HCT116 (cell line): Measurements from ENCODE around the gene TMPO. TPM values are rescaled to one million over a fixed set of nuclear protein-coding genes. Genes with fewer than 3 reads are reported as not detected.

Experiments
- ATAC-seq: fragments of 200-7000 bp; cut with Tn5 transposase; 2 replicates; pipeline ENCODE4 v1.9.1; 2020; ENCODE audit warnings: mild to moderate bottlenecking, moderate library complexity
- BruUV-seq: library from RNA; stranded (reverse); fragments of 400-500 nt; replicated peaks from 2 replicates; lab custom pipeline; 2021; lab: Mats Ljungman, UMichigan
- CTCF ChIA-PET: fragments of 300-600 bp; sonication (Branson Sonifier 250); formaldehyde crosslinking; loops from one replicate; lab custom pipeline; 2021; ENCODE audit warnings: antibody characterized with exemption; lab: Charles Lee
- POLR2A ChIA-PET: fragments of 300-600, 350-600 bp; sonication (Branson Sonifier 250); formaldehyde crosslinking; loops from one replicate; lab custom pipeline; 2021; ENCODE audit warnings: antibody characterized with exemption; lab: Charles Lee
- RAD21 ChIA-PET, 2 experiments: fragments of 300-600 bp; sonication (Branson Sonifier 250); formaldehyde crosslinking; loops; one replicate each; lab custom pipeline; 2023; ENCODE audit warnings: low total read pairs in 2 of 2; ENCODE audit not compliant: uncharacterized antibody in 2 of 2, unreplicated experiment in 2 of 2, low non-redundant PET in 1 of 2; lab: Charles Lee
- DNase-seq: peaks from one replicate; pipeline ENCODE4 v3.0.0-alpha.2; 2010; ENCODE audit warnings: low read depth, low spot score
- H2AFZ ChIP-seq: fragments of 200-600 bp; shearing (Covaris generic), sonication (generic); 2 replicates; pipeline ENCODE4 v1.6.1; 2017; ENCODE audit warnings: low read depth, mixed run types, mixed read lengths, antibody characterized with exemption, low read length; ENCODE audit not compliant: poor library complexity, severe bottlenecking
- H3K27ac ChIP-seq: 2 replicates; pipeline ENCODE4 v1.5.1; 2012; ENCODE audit warnings: low read depth, low read length
- H3K27me3 ChIP-seq: fragments of 200-600 bp; sonication (generic); 2 replicates; pipeline ENCODE4 v1.6.1; 2016; ENCODE audit warnings: mixed run types, low read length, mixed read lengths; ENCODE audit not compliant: insufficient read depth
- H3K36me3 ChIP-seq, 2 experiments: fragments of 200-500 bp in 1 of 2; fragments of 200-600 bp in 1 of 2; sonication (Bioruptor generic) in 1 of 2; sonication (generic) in 1 of 2; 2 replicates each; pipeline versions ENCODE4 v1.5.1 to v1.6.1; 2014 to 2016; ENCODE audit warnings: low read length in 2 of 2, inconsistent platforms in 1 of 2, mixed read lengths in 1 of 2, mixed run types in 1 of 2; ENCODE audit not compliant: insufficient read depth in 2 of 2, control insufficient read depth in 1 of 2
- H3K4me1 ChIP-seq, 2 experiments: fragments of 200-600 bp in 1 of 2; sonication (generic) in 1 of 2; 2 replicates each; pipeline versions ENCODE4 v1.5.1 to v1.6.1; 2012 to 2017; ENCODE audit warnings: low read length in 2 of 2, inconsistent platforms in 1 of 2, mild to moderate bottlenecking in 1 of 2, mixed read lengths in 1 of 2, mixed run types in 1 of 2, moderate library complexity in 1 of 2; ENCODE audit not compliant: insufficient read depth in 2 of 2, control insufficient read depth in 1 of 2
- H3K4me2 ChIP-seq: fragments of 200-600 bp; sonication (generic); 2 replicates; pipeline ENCODE4 v1.6.1; 2017; ENCODE audit warnings: mixed run types, low read length, mixed read lengths
- H3K4me3 ChIP-seq, 2 experiments: fragments of 200-600 bp in 1 of 2; sonication (generic) in 1 of 2; replicated peaks in 1 of 2; 2 replicates each; pipeline ENCODE4 v1.5.1; 2011 to 2016; ENCODE audit warnings: low read length in 2 of 2, control low read depth in 1 of 2, low read depth in 1 of 2, mild to moderate bottlenecking in 1 of 2, mixed read lengths in 1 of 2, mixed run types in 1 of 2
- H3K79me2 ChIP-seq: fragments of 200-600 bp; sonication (generic); 2 replicates; pipeline ENCODE4 v1.6.1; 2017; ENCODE audit warnings: mild to moderate bottlenecking, mixed run types, low read length, moderate library complexity, mixed read lengths; ENCODE audit not compliant: insufficient read depth
- H3K9ac ChIP-seq: fragments of 200-600 bp; sonication (generic); 2 replicates; pipeline ENCODE4 v1.6.1; 2016; ENCODE audit warnings: low read length, mixed read lengths
- H3K9me2 ChIP-seq: fragments of 200-600 bp; sonication (generic), shearing (Covaris generic); 2 replicates; pipeline ENCODE4 v1.6.1; 2017; ENCODE audit warnings: mixed run types, mild to moderate bottlenecking, moderate library complexity; ENCODE audit not compliant: insufficient read depth
- H3K9me3 ChIP-seq, 2 experiments: fragments of 200-500 bp in 1 of 2; fragments of 200-600 bp in 1 of 2; sonication (Bioruptor generic) in 1 of 2; sonication (generic) in 1 of 2; 2 replicates each; pipeline ENCODE4 v1.6.1; 2014 to 2017; ENCODE audit warnings: low read length in 2 of 2, mixed read lengths in 2 of 2, inconsistent platforms in 1 of 2, low read depth in 1 of 2, mild to moderate bottlenecking in 1 of 2, mixed run types in 1 of 2, moderate library complexity in 1 of 2; ENCODE audit not compliant: control insufficient read depth in 1 of 2, insufficient read depth in 1 of 2
- H4K20me1 ChIP-seq: fragments of 200-600 bp; sonication (generic), shearing (Covaris generic); 2 replicates; pipeline ENCODE4 v1.6.1; 2017; ENCODE audit warnings: mixed run types, mild to moderate bottlenecking, moderate library complexity; ENCODE audit not compliant: insufficient read depth
- CBX3 ChIP-seq: IDR thresholded peaks from 2 replicates; pipeline ENCODE4 v1.6.1; 2012; ENCODE audit warnings: low read depth
- ELF1 ChIP-seq: IDR thresholded peaks from 2 replicates; pipeline ENCODE4 v1.6.1; 2012; ENCODE audit warnings: low read depth, borderline replicate concordance
- EZH2 ChIP-seq: fragments of 200-600 bp; sonication (generic); IDR thresholded peaks from 2 replicates; pipeline ENCODE4 v1.6.1; 2017; ENCODE audit warnings: antibody characterized with exemption, mixed run types
- EZH2phosphoT487 ChIP-seq: fragments of 200-600 bp; IDR thresholded peaks from 2 replicates; pipeline ENCODE4 v1.6.1; 2018; ENCODE audit warnings: antibody characterized with exemption, borderline replicate concordance
- FOSL1 ChIP-seq: IDR thresholded peaks from 2 replicates; pipeline ENCODE4 v1.6.1; 2012; ENCODE audit warnings: low read depth
- JUND ChIP-seq: IDR thresholded peaks from 2 replicates; pipeline ENCODE4 v1.6.1; 2012
- POLR2A ChIP-seq: IDR thresholded peaks from 2 replicates; pipeline ENCODE4 v1.7.0; 2011; ENCODE audit warnings: borderline replicate concordance; ENCODE audit not compliant: insufficient read depth, insufficient read length; ENCODE audit errors: extremely low read depth
- RAD21 ChIP-seq: IDR thresholded peaks from 2 replicates; pipeline ENCODE4 v1.6.1; 2012; ENCODE audit warnings: low read depth, mild to moderate bottlenecking
- SP1 ChIP-seq: IDR thresholded peaks from 2 replicates; pipeline ENCODE4 v1.6.1; 2012; ENCODE audit warnings: low read depth
- SRF ChIP-seq: IDR thresholded peaks from 2 replicates; pipeline ENCODE4 v1.6.1; 2012; ENCODE audit warnings: low read depth
- ZFX ChIP-seq: fragments of 450-650 bp; IDR thresholded peaks from 2 replicates; pipeline ENCODE4 v1.6.1; 2017
- ZNF274 ChIP-seq: fragments of 200-500 bp; sonication (Bioruptor generic); IDR thresholded peaks from 2 replicates; pipeline ENCODE4 v1.6.1; 2014; ENCODE audit warnings: mild to moderate bottlenecking, low read depth, low read length, inconsistent platforms
- intact Hi-C: fragments of 100-400 bp; cut with micrococcal nuclease; formaldehyde crosslinking; loops from 2 replicates; pipeline ENCODE4 v1.10.0; 2022
- total RNA-seq: library from RNA; stranded (reverse); gene quantifications from one replicate; pipeline ENCODE4 v1.2.1, GENCODE V29; 2021; ENCODE audit not compliant: unreplicated experiment
- TF ChIP-seq, protein P1 (sequence below): IDR thresholded peaks from 2 replicates; pipeline ENCODE4 v1.6.1; 2012
- TF ChIP-seq, protein P2 (sequence below): IDR thresholded peaks from 2 replicates; pipeline ENCODE4 v1.6.1; 2012
- TF ChIP-seq, protein P3 (sequence below): IDR thresholded peaks from 2 replicates; pipeline ENCODE4 v1.6.1; 2011; ENCODE audit warnings: mild to moderate bottlenecking, low read length, moderate library complexity; ENCODE audit not compliant: insufficient replicate concordance; ENCODE audit errors: extremely low read depth
- TF ChIP-seq, protein P4 (sequence below): IDR thresholded peaks from 2 replicates; pipeline ENCODE4 v1.6.1; 2012; ENCODE audit warnings: low read depth

TMPO gene
- total RNA-seq, 1 experiment from 2014 or later: 207 TPM

DNA sequence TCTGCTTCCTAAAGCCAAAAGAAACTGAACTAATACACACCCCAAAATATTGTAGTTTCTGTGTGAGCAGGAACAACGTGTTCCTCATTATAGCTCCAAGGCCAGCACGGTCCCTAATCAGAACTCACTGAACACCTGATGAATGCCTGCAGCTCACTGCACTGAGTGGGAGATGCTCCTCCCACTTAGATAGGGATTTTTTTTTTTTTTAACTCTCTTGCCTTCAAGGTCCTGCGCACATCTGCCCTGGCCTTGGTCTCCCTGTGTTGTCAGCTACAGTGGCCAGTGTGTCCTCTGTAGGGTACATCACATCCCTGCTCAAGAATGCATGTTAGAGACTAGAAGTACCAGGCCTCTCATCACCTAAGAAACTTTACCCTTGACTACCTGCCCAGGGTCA, 44.3 kb upstream of the TMPO start:
- BruUV-seq: no TSS peak
- Histone ChIP-seq H3K27ac (no peak overlapping the region), H3K79me2 (no peaks in the 10 kb centered on the region), H3K36me3 (no peaks in the 10 kb centered on the region), H3K9ac (no peak overlapping the region), H3K4me3 (no peak overlapping the region), H3K9me3 (no peaks in the 10 kb centered on the region), H3K4me2 (no peak overlapping the region), H3K4me1 (peaks cover 9 to 13% of the 10 kb centered on the region in 2 experiments), H3K27me3 (no peaks in the 10 kb centered on the region), H4K20me1 (no peaks in the 10 kb centered on the region), H2AFZ (no peak overlapping the region), H3K9me2 (no peaks in the 10 kb centered on the region)
- DNase-seq (no peak), ATAC-seq (no peak)
- TF ChIP-seq EZH2 (no peak), ELF1 (no peak), FOSL1 (no peak), SP1 (no peak), ZNF274 (no peak), CBX3 (no peak), SRF (no peak)
- TF ChIP-seq, protein P1, sequence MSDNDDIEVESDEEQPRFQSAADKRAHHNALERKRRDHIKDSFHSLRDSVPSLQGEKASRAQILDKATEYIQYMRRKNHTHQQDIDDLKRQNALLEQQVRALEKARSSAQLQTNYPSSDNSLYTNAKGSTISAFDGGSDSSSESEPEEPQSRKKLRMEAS: no peak
- intact Hi-C loops: no loop called here
- RAD21 ChIA-PET: no interaction called here
- POLR2A ChIA-PET: no interaction called here
- CTCF ChIA-PET: no interaction called here

DNA sequence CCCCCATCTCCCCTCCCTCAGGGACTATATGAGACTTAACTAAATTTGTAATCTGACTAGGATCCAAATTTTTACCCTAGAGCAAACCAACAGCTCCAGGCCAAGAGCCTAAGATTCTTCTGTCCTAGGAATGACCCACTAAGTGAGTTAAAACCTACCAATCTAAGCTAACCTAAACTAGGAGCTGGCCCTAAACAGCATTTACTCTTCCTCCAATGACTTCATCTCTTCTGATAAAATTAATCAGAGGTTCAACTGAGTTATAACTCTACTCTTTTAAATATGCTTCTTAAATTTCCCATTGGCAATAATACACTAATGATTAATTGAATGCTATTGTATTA, 39.9 kb upstream of the TMPO start:
- H3K4me1 ChIP-seq: peaks cover 9 to 18% of the 10 kb centered on the region in 2 experiments
- H3K9me3 ChIP-seq: no peaks in the 10 kb centered on the region
- BruUV-seq: no TSS peak
- no peaks in the 10 kb centered on the region for H3K36me3 ChIP-seq
- ChIA-PET CTCF (no interaction called here), POLR2A (no interaction called here), RAD21 (no interaction called here)
- no peak overlapping the region for H3K27ac ChIP-seq
- H3K79me2 ChIP-seq: no peaks in the 10 kb centered on the region
- peak; percentile 57 for ATAC-seq
- peak overlapping the region; percentile 66 for H3K4me2 ChIP-seq
- no peaks in the 10 kb centered on the region for H3K27me3 ChIP-seq
- no peak overlapping the region for H3K4me3 ChIP-seq
- peak overlapping the region; percentile 99 for H2AFZ ChIP-seq
- peak overlapping the region; percentile 39; the same call in 1 of the 2 replicates for H3K9ac ChIP-seq
- DNase-seq: no peak
- no peaks in the 10 kb centered on the region for H4K20me1 ChIP-seq
- H3K9me2 ChIP-seq: no peaks in the 10 kb centered on the region
- intact Hi-C loops: no loop called here
- TF ChIP-seq JUND (no peak), SP1 (no peak), SRF (no peak), ZFX (no peak), ZNF274 (no peak), FOSL1 (no peak), RAD21 (no peak), EZH2phosphoT487 (no peak), POLR2A (no peak), ELF1 (no peak)
- TF ChIP-seq, protein P2, sequence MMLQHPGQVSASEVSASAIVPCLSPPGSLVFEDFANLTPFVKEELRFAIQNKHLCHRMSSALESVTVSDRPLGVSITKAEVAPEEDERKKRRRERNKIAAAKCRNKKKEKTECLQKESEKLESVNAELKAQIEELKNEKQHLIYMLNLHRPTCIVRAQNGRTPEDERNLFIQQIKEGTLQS: no peak
- TF ChIP-seq, protein P3, sequence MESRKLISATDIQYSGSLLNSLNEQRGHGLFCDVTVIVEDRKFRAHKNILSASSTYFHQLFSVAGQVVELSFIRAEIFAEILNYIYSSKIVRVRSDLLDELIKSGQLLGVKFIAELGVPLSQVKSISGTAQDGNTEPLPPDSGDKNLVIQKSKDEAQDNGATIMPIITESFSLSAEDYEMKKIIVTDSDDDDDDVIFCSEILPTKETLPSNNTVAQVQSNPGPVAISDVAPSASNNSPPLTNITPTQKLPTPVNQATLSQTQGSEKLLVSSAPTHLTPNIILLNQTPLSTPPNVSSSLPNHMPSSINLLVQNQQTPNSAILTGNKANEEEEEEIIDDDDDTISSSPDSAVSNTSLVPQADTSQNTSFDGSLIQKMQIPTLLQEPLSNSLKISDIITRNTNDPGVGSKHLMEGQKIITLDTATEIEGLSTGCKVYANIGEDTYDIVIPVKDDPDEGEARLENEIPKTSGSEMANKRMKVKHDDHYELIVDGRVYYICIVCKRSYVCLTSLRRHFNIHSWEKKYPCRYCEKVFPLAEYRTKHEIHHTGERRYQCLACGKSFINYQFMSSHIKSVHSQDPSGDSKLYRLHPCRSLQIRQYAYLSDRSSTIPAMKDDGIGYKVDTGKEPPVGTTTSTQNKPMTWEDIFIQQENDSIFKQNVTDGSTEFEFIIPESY: no peak
- TF ChIP-seq, protein P4, sequence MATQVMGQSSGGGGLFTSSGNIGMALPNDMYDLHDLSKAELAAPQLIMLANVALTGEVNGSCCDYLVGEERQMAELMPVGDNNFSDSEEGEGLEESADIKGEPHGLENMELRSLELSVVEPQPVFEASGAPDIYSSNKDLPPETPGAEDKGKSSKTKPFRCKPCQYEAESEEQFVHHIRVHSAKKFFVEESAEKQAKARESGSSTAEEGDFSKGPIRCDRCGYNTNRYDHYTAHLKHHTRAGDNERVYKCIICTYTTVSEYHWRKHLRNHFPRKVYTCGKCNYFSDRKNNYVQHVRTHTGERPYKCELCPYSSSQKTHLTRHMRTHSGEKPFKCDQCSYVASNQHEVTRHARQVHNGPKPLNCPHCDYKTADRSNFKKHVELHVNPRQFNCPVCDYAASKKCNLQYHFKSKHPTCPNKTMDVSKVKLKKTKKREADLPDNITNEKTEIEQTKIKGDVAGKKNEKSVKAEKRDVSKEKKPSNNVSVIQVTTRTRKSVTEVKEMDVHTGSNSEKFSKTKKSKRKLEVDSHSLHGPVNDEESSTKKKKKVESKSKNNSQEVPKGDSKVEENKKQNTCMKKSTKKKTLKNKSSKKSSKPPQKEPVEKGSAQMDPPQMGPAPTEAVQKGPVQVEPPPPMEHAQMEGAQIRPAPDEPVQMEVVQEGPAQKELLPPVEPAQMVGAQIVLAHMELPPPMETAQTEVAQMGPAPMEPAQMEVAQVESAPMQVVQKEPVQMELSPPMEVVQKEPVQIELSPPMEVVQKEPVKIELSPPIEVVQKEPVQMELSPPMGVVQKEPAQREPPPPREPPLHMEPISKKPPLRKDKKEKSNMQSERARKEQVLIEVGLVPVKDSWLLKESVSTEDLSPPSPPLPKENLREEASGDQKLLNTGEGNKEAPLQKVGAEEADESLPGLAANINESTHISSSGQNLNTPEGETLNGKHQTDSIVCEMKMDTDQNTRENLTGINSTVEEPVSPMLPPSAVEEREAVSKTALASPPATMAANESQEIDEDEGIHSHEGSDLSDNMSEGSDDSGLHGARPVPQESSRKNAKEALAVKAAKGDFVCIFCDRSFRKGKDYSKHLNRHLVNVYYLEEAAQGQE: no peak
- TF ChIP-seq, protein P1: no peak
